ENCODE results near the gene GPR55. TPM values are rescaled to one million over a fixed set of nuclear protein-coding genes. Genes with fewer than 3 reads are reported as not detected.

Gene GPR55
- polyA plus RNA-seq, 10 donors, result 0.07 to 0.37 (median 0.08) TPM; not detected in 5

DNA sequence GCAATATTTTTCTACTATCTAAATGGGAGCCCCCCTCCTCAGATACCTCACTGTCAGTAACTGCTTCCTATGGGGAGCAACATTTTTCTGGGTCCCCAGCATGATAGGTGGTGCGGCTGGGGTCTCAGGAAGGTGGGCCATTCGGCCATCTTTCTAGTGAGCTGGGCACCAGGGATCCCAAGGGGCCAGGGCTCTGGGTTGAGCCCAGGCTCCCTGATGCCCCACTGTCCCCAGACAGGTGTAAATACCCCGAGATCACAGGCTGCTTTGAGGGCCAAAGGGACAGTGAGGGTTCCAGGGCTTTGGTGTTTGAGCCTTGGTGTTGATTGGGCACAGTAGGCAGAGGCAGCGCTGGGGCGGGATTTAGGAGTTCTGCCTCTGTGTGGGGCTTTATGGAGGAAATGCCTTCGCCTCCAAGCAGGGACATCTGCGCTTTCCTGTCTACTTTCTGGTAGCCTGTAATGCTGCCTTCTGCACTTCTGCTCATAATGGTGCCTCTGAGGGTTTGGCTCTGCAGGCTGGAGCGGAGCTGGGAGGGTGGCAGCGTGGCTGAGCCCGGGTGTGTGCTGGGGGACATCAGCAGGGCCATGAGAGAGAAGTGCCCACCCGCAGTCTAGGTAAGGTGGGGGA is 55.0 kb downstream of the GPR55 start:
- peak in 1 of 3 donors; percentile 55 for DNase-seq

DNA sequence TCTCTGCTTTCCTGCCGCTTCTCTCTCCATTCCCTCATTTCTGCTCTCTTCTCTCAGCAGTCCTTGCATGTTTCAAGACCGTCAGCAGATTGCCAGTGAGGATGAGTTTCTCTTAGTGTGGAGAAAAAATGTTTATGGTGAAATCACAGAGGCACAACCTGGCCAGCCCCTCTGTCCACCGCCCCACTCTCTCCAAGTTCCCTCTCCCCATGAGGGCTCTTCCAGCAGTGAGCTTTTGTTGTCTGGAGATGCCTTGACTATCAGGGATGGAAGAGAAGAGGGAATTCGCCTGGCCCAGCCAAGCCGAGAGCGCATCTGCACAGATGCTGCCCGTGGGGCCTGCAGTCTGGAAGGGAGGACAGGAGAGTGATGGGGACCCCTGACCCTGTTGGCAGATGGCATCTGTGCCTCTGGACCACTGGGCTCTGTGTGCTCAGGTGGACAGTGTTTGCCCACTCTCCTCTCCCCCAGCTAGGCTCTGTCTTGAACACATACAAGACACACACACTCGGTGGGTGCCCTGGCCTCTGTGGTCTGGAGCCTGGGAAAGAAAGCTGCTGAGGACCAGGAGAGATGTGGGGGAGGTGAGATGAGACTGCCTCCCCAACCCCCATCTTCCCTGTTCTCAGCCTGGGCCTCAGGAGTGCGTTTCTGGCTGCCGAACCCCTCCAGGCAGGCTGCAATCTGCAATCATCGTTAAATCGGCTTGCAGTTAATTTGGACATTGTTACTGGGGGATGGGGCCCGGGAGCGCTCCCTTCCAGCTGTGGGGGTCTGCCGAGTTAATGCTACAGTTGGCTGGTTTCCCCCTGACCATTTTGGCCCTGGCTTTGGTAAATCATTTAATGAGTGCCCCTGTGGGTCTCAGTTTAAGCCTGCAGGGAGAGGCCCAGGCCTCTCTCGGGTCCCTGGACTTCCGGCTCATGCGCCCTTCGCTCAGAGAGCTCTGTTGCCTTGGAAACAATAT is 55.8 kb downstream of the GPR55 start:
- peak in 1 of 3 donors; percentile 85 for DNase-seq

DNA sequence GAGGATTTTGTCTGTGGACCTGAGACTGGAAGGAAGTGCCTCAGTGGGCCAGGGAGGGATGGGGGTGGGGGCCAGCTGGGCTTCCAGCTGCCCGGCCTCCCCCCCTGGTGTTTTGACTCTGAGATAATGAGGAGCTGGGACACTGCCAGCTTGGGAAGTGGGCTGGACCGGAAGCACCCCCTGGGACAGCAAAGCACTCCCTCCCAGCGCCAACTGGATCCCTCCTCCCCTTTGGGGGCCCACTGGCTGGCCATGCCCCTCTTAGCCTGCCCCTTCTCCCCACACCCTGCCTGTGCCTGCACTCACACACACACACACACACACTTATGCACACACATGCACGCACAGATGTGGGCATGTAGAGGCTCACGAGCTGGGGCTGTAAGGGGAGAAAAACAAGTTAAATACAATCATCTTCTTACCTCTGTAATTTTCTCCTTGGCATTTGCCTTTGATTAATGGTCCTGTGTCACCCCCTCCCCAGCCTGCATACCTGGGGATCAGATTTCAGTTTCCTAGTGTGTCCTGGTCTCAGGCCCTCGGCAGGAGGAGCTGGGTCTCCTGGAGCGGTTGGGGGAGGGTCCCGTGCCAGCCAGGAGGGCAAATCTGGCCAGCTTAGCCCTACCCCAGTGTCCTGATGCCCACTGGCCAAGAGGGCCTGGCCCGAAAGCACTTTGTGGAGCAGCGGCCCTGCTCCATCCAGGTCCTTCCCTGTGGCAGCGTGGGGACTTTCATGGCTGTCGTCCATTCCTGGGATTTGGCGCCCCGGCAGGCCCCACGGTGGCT is 56.7 kb downstream of the GPR55 start:
- peak in 1 of 3 donors; percentile 54 for DNase-seq

- DNase-seq, result peak in 1 of 3 donors; percentile 65
Measured at GRCh38 chr2:230866756-230867523, 58.1 kb downstream of the GPR55 start.

GRCh38 chr2:230865766-230866755 is 59.0 kb downstream of the GPR55 start:
- DNase-seq, result peak in 1 of 3 donors; percentile 82

DNA sequence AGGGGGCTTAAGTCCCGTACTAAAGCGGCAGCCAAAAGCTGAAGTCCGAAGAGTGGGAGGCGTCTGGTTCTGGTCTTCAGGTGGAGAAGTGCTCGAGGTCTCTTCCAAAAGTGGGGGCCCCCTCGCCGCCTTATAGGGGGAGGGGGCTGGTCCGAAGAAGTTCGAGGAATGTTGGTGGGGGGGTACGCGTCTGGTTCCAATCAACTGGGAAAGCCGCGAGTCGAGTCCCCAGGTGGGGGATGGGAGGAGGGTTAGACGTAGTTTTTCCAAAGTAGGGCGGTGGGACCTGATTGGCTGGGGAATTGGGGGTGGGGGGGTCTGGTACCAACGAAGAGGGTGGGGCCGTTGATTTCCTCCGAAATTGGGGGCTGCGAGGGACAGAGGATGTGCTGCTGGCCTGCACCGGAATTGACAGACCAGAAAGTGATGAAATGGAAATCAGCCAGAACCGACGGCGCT is 59.7 kb downstream of the GPR55 start:
- peak in 1 of 3 donors; percentile 81 for DNase-seq

DNA sequence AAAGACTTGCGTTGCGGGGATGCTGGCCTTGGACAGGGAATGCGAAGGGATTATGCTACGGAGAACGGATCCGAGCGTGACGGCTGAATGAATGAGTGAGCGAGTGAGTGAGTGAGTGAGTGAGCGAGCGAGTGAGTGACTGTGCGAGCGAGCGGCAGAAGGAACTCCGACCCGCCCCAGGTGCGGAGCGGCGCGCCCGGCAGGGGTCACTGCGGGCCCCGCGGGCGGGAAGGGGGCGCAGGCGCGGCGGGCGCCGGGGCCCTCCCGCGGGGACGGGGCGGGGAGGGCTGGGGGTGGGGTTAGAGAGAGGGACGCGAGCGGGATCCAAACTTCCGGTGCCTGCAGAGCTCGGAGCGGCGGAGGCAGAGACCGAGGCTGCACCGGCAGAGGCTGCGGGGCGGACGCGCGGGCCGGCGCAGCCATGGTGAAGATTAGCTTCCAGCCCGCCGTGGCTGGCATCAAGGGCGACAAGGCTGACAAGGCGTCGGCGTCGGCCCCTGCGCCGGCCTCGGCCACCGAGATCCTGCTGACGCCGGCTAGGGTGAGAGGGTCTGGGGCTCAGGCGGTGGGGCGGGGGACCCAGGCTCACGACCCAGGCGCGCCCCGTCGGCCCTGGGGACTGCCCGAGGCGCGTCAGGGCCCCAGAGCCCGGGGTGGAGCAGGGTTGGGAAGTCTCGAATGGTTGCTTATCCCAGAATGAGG is 60.3 kb downstream of the GPR55 start, which contains the start of gene ITM2C:
TSS of gene ITM2C (plus strand) at position 338 of the 702 bp plus-strand sequence. CDS start at position 422, 84 bp downstream.
- peak; percentile 68 to 92 (median 83) for DNase-seq

GRCh38 chr2:230864122-230864604 is 60.9 kb downstream of the GPR55 start:
- DNase-seq, result no peak

GRCh38 chr2:230863442-230864121 is 61.5 kb downstream of the GPR55 start:
- no peak for DNase-seq

GRCh38 chr2:230863031-230863430 is 62.0 kb downstream of the GPR55 start:
- DNase-seq, result no peak

DNA sequence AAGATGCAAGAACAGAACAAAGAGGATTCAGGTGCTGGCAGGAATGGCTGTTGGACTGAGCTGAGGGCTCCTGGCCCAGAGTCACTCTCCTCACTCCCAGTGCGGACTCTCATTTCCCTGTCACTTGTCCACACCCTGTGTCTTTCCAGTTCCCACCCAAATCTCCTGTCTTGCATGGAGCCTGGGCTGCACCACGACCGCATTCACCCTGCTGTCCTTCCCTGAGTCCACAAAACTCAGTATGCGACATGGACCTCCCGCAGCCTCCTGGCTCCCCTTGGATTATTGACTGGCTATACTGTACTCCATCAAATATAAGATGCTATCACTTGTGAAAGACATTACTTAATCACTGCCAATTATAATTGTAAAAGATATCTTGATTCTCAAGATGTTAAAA is 62.8 kb downstream of the GPR55 start:
- no peak for DNase-seq

- no peak for DNase-seq
Measured at GRCh38 chr2:230861552-230862255, 63.3 kb downstream of the GPR55 start.

Other genes with a start within 250 kb of the GPR55 start
- gene CAB39, start 212.4 kb downstream of the GPR55 start, polyA plus RNA-seq (ENCODE audit: insufficient read length in 10 of 10), result 10 to 100 TPM; 49.1 to 77.1 (median 61.0) TPM
- gene ITM2C, start 60.3 kb downstream of the GPR55 start, polyA plus RNA-seq (ENCODE audit: insufficient read length in 10 of 10), result 100 to 1,000 TPM; 122 to 273 (median 169) TPM
- gene SPATA3, start 70.9 kb upstream of the GPR55 start, polyA plus RNA-seq (ENCODE audit: insufficient read length in 10 of 10), result not detected
- gene C2orf72, start 112.3 kb upstream of the GPR55 start, polyA plus RNA-seq (ENCODE audit: insufficient read length in 10 of 10), result 1 to 10 TPM in 1 of 10 donors, under 1 TPM in 9; 0.41 to 1.1 (median 0.56) TPM
- 100 to 1,000 TPM in 1 of 10 donors, 10 to 100 TPM in 9; 63.4 to 109 (median 75.8) TPM for gene PSMD1, start 131.6 kb upstream of the GPR55 start, polyA plus RNA-seq (ENCODE audit: insufficient read length in 10 of 10)
- under 1 TPM in 8 of 10 donors, not detected in 2; 0.08 to 0.53 (median 0.17) TPM for gene HTR2B, start 199.8 kb upstream of the GPR55 start, polyA plus RNA-seq (ENCODE audit: insufficient read length in 10 of 10)